ENCODE data around the gene CASQ1. TPM values are rescaled to one million over a fixed set of nuclear protein-coding genes. Genes with fewer than 3 reads are reported as not detected.

The CASQ1 gene
- total RNA-seq, 1 donor from 2014 or later, result 1.7 TPM

DNA sequence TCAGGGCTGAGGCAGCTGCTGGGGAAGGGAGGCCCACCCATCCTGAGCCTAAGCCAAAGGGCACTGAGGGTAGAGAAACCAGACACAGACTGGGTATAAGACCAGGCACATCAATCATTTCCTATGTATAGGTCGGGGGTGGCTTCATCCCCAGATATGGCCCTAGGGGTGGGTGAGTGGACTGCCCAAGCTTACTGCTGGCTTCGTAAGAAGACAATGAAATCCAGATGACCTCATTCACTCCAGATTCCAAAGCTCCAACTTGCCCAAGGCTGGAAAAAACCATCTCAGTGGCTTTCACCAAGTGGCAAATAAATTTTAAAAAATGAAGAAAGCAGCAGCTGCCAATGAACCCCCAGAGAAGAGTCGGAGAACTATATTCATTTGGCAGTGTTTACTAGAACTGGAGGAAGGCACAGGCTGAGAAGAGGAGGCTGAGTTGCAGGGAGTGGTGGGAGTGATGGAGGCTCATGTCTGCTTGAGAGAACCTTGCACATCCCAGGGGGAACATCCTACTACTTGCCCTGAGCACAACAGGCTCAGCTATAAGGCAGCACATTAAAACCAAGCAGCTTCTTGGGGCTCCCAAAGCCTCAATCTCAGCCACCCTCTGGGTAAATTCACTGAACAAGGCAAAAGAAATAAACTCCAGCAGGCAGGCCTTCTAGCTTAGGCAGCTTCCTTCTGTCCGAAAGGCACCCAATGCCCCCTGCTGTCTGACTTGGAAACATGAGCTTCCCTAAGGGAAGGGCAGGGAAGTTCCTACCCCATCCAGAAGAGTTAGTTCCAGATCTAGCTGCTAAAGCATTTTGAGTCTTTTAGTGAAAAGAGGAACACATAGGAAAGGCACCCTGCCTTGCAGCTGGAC lies 28.9 kb downstream of the CASQ1 start:
- Mint-ChIP-seq H3K27ac (ENCODE audit: unreplicated experiment) (peak overlapping the region; percentile 89), H3K27me3 (ENCODE audit: low read depth, unreplicated experiment) (no peaks in the 10 kb centered on the region), H3K4me1 (ENCODE audit: low read depth, unreplicated experiment) (peaks cover 40% of the 10 kb centered on the region), H3K4me3 (ENCODE audit: unreplicated experiment) (no peak overlapping the region), H3K36me3 (ENCODE audit: low read depth, unreplicated experiment) (peaks cover 16% of the 10 kb centered on the region), H3K9me3 (ENCODE audit: unreplicated experiment) (no peaks in the 10 kb centered on the region)
- Histone ChIP-seq H2AFZ (ENCODE audit: low read depth, low read length) (no peak overlapping the region), H3K9me3 (ENCODE audit: insufficient read depth, low read depth, low read length) (no peaks in the 10 kb centered on the region), H3K27ac (ENCODE audit: low read depth, low read length) (peak overlapping the region; percentile 30), H4K20me1 (ENCODE audit: insufficient read depth, low read length) (peaks cover 66% of the 10 kb centered on the region), H3K27me3 (ENCODE audit: insufficient read depth, low read length) (no peaks in the 10 kb centered on the region), H3K9ac (ENCODE audit: low read length) (peak overlapping the region; percentile 19), H3K4me3 (ENCODE audit: insufficient read depth, low read depth, low read length) (no peak overlapping the region), H3K4me1 (ENCODE audit: insufficient read depth, low read length) (peaks cover 14% of the 10 kb centered on the region), H3K36me3 (ENCODE audit: insufficient read depth, low read length) (peaks cover 76% of the 10 kb centered on the region), H3K79me2 (ENCODE audit: insufficient read depth, low read length) (no peaks in the 10 kb centered on the region), H3K4me2 (ENCODE audit: low read length) (peak overlapping the region; percentile 11)
- TF ChIP-seq CTCF (IDR thresholded peaks at IDR 0.05; ENCODE audit: insufficient read depth, low read depth, low read length), result peak; percentile 47
- no peak for TF ChIP-seq EZH2 (IDR thresholded peaks at IDR 0.05; ENCODE audit: insufficient read depth, low read length)
- FAIRE-seq, result no peak
- peak; percentile 50 for DNase-seq (ENCODE audit: low read depth)

- Histone ChIP-seq H3K4me3 (ENCODE audit: insufficient read depth, low read depth, low read length) (no peak overlapping the region), H3K79me2 (ENCODE audit: insufficient read depth, low read length) (no peaks in the 10 kb centered on the region), H4K20me1 (ENCODE audit: insufficient read depth, low read length) (peaks cover 60% of the 10 kb centered on the region), H3K9me3 (ENCODE audit: insufficient read depth, low read depth, low read length) (no peaks in the 10 kb centered on the region), H3K4me1 (ENCODE audit: insufficient read depth, low read length) (peaks cover 14% of the 10 kb centered on the region), H2AFZ (ENCODE audit: low read depth, low read length) (no peak overlapping the region), H3K9ac (ENCODE audit: low read length) (no peak overlapping the region), H3K27ac (ENCODE audit: low read depth, low read length) (no peak overlapping the region), H3K36me3 (ENCODE audit: insufficient read depth, low read length) (peaks cover 76% of the 10 kb centered on the region), H3K4me2 (ENCODE audit: low read length) (no peak overlapping the region), H3K27me3 (ENCODE audit: insufficient read depth, low read length) (no peaks in the 10 kb centered on the region)
- Mint-ChIP-seq H3K27ac (ENCODE audit: unreplicated experiment) (peak overlapping the region; percentile 20), H3K9me3 (ENCODE audit: unreplicated experiment) (no peaks in the 10 kb centered on the region), H3K4me3 (ENCODE audit: unreplicated experiment) (no peak overlapping the region), H3K36me3 (ENCODE audit: low read depth, unreplicated experiment) (peaks cover 9% of the 10 kb centered on the region), H3K4me1 (ENCODE audit: low read depth, unreplicated experiment) (peaks cover 32% of the 10 kb centered on the region), H3K27me3 (ENCODE audit: low read depth, unreplicated experiment) (no peaks in the 10 kb centered on the region)
- no peak for TF ChIP-seq EZH2 (IDR thresholded peaks at IDR 0.05; ENCODE audit: insufficient read depth, low read length)
- TF ChIP-seq CTCF (IDR thresholded peaks at IDR 0.05; ENCODE audit: insufficient read depth, low read depth, low read length), result no peak
- FAIRE-seq (no peak), DNase-seq (ENCODE audit: low read depth) (no peak)
Measured at GRCh38 chr1:160220301-160220700, 29.9 kb downstream of the CASQ1 start.

DNA sequence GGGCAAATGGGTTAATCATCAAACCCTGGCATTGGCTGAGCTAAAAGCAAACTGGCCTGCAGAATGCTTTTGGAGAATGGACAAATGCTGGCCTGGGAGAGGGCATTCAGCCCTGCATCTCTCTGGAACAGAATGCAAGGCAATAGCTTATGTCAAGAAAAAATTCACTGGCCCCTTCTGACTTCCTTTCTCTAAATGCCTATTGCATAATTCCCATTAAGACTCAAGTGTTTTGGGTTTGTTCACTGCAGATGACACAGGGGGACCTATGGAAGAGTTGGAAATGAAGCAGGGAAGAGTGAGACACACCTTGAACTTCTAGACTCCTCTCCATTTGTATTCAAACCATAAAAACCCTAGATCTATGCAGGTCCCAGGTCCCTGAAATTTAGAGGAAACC lies 30.7 kb downstream of the CASQ1 start:
- Histone ChIP-seq H3K9ac (ENCODE audit: low read length) (no peak overlapping the region), H3K27ac (ENCODE audit: low read depth, low read length) (no peak overlapping the region), H3K4me1 (ENCODE audit: insufficient read depth, low read length) (peaks cover 14% of the 10 kb centered on the region), H3K4me2 (ENCODE audit: low read length) (no peak overlapping the region), H3K79me2 (ENCODE audit: insufficient read depth, low read length) (no peaks in the 10 kb centered on the region), H4K20me1 (ENCODE audit: insufficient read depth, low read length) (peaks cover 53% of the 10 kb centered on the region), H2AFZ (ENCODE audit: low read depth, low read length) (no peak overlapping the region), H3K36me3 (ENCODE audit: insufficient read depth, low read length) (peaks cover 73% of the 10 kb centered on the region), H3K27me3 (ENCODE audit: insufficient read depth, low read length) (no peaks in the 10 kb centered on the region), H3K9me3 (ENCODE audit: insufficient read depth, low read depth, low read length) (no peaks in the 10 kb centered on the region), H3K4me3 (ENCODE audit: insufficient read depth, low read depth, low read length) (no peak overlapping the region)
- Mint-ChIP-seq H3K36me3 (ENCODE audit: low read depth, unreplicated experiment) (peaks cover 9% of the 10 kb centered on the region), H3K9me3 (ENCODE audit: unreplicated experiment) (no peaks in the 10 kb centered on the region), H3K27me3 (ENCODE audit: low read depth, unreplicated experiment) (no peaks in the 10 kb centered on the region), H3K27ac (ENCODE audit: unreplicated experiment) (no peak overlapping the region), H3K4me1 (ENCODE audit: low read depth, unreplicated experiment) (peaks cover 24% of the 10 kb centered on the region), H3K4me3 (ENCODE audit: unreplicated experiment) (no peak overlapping the region)
- DNase-seq (ENCODE audit: low read depth) (no peak), FAIRE-seq (no peak)
- TF ChIP-seq CTCF (IDR thresholded peaks at IDR 0.05; ENCODE audit: insufficient read depth, low read depth, low read length) (no peak), EZH2 (IDR thresholded peaks at IDR 0.05; ENCODE audit: insufficient read depth, low read length) (no peak)

Measured in astrocyte (in vitro differentiated cells and primary cell).